HCT116 (cell line): Measurements from ENCODE around the gene ANTKMT. TPM values are rescaled to one million over a fixed set of nuclear protein-coding genes. Genes with fewer than 3 reads are reported as not detected.

Experiments
- ATAC-seq: fragments of 200-7000 bp; cut with Tn5 transposase; 2 replicates; pipeline ENCODE4 v1.9.1; 2020; ENCODE audit warnings: mild to moderate bottlenecking, moderate library complexity
- BruUV-seq: library from RNA; stranded (reverse); fragments of 400-500 nt; replicated peaks from 2 replicates; lab custom pipeline; 2021; lab: Mats Ljungman, UMichigan
- CTCF ChIA-PET: fragments of 300-600 bp; sonication (Branson Sonifier 250); formaldehyde crosslinking; loops from one replicate; lab custom pipeline; 2021; ENCODE audit warnings: antibody characterized with exemption; lab: Charles Lee
- POLR2A ChIA-PET: fragments of 300-600, 350-600 bp; sonication (Branson Sonifier 250); formaldehyde crosslinking; loops from one replicate; lab custom pipeline; 2021; ENCODE audit warnings: antibody characterized with exemption; lab: Charles Lee
- RAD21 ChIA-PET, 2 experiments: fragments of 300-600 bp; sonication (Branson Sonifier 250); formaldehyde crosslinking; loops; one replicate each; lab custom pipeline; 2023; ENCODE audit warnings: low total read pairs in 2 of 2; ENCODE audit not compliant: uncharacterized antibody in 2 of 2, unreplicated experiment in 2 of 2, low non-redundant PET in 1 of 2; lab: Charles Lee
- DNase-seq: peaks from one replicate; pipeline ENCODE4 v3.0.0-alpha.2; 2010; ENCODE audit warnings: low read depth, low spot score
- H2AFZ ChIP-seq: fragments of 200-600 bp; shearing (Covaris generic), sonication (generic); 2 replicates; pipeline ENCODE4 v1.6.1; 2017; ENCODE audit warnings: low read depth, mixed run types, mixed read lengths, antibody characterized with exemption, low read length; ENCODE audit not compliant: poor library complexity, severe bottlenecking
- H3K27ac ChIP-seq: 2 replicates; pipeline ENCODE4 v1.5.1; 2012; ENCODE audit warnings: low read depth, low read length
- H3K27me3 ChIP-seq: fragments of 200-600 bp; sonication (generic); 2 replicates; pipeline ENCODE4 v1.6.1; 2016; ENCODE audit warnings: mixed run types, low read length, mixed read lengths; ENCODE audit not compliant: insufficient read depth
- H3K36me3 ChIP-seq, 2 experiments: fragments of 200-500 bp in 1 of 2; fragments of 200-600 bp in 1 of 2; sonication (Bioruptor generic) in 1 of 2; sonication (generic) in 1 of 2; 2 replicates each; pipeline versions ENCODE4 v1.5.1 to v1.6.1; 2014 to 2016; ENCODE audit warnings: low read length in 2 of 2, inconsistent platforms in 1 of 2, mixed read lengths in 1 of 2, mixed run types in 1 of 2; ENCODE audit not compliant: insufficient read depth in 2 of 2, control insufficient read depth in 1 of 2
- H3K4me1 ChIP-seq, 2 experiments: fragments of 200-600 bp in 1 of 2; sonication (generic) in 1 of 2; 2 replicates each; pipeline versions ENCODE4 v1.5.1 to v1.6.1; 2012 to 2017; ENCODE audit warnings: low read length in 2 of 2, inconsistent platforms in 1 of 2, mild to moderate bottlenecking in 1 of 2, mixed read lengths in 1 of 2, mixed run types in 1 of 2, moderate library complexity in 1 of 2; ENCODE audit not compliant: insufficient read depth in 2 of 2, control insufficient read depth in 1 of 2
- H3K4me2 ChIP-seq: fragments of 200-600 bp; sonication (generic); 2 replicates; pipeline ENCODE4 v1.6.1; 2017; ENCODE audit warnings: mixed run types, low read length, mixed read lengths
- H3K4me3 ChIP-seq, 2 experiments: fragments of 200-600 bp in 1 of 2; sonication (generic) in 1 of 2; replicated peaks in 1 of 2; 2 replicates each; pipeline ENCODE4 v1.5.1; 2011 to 2016; ENCODE audit warnings: low read length in 2 of 2, control low read depth in 1 of 2, low read depth in 1 of 2, mild to moderate bottlenecking in 1 of 2, mixed read lengths in 1 of 2, mixed run types in 1 of 2
- H3K79me2 ChIP-seq: fragments of 200-600 bp; sonication (generic); 2 replicates; pipeline ENCODE4 v1.6.1; 2017; ENCODE audit warnings: mild to moderate bottlenecking, mixed run types, low read length, moderate library complexity, mixed read lengths; ENCODE audit not compliant: insufficient read depth
- H3K9ac ChIP-seq: fragments of 200-600 bp; sonication (generic); 2 replicates; pipeline ENCODE4 v1.6.1; 2016; ENCODE audit warnings: low read length, mixed read lengths
- H3K9me2 ChIP-seq: fragments of 200-600 bp; sonication (generic), shearing (Covaris generic); 2 replicates; pipeline ENCODE4 v1.6.1; 2017; ENCODE audit warnings: mixed run types, mild to moderate bottlenecking, moderate library complexity; ENCODE audit not compliant: insufficient read depth
- H3K9me3 ChIP-seq, 2 experiments: fragments of 200-500 bp in 1 of 2; fragments of 200-600 bp in 1 of 2; sonication (Bioruptor generic) in 1 of 2; sonication (generic) in 1 of 2; 2 replicates each; pipeline ENCODE4 v1.6.1; 2014 to 2017; ENCODE audit warnings: low read length in 2 of 2, mixed read lengths in 2 of 2, inconsistent platforms in 1 of 2, low read depth in 1 of 2, mild to moderate bottlenecking in 1 of 2, mixed run types in 1 of 2, moderate library complexity in 1 of 2; ENCODE audit not compliant: control insufficient read depth in 1 of 2, insufficient read depth in 1 of 2
- H4K20me1 ChIP-seq: fragments of 200-600 bp; sonication (generic), shearing (Covaris generic); 2 replicates; pipeline ENCODE4 v1.6.1; 2017; ENCODE audit warnings: mixed run types, mild to moderate bottlenecking, moderate library complexity; ENCODE audit not compliant: insufficient read depth
- SRF ChIP-seq: IDR thresholded peaks from 2 replicates; pipeline ENCODE4 v1.6.1; 2012; ENCODE audit warnings: low read depth
- ZNF274 ChIP-seq: fragments of 200-500 bp; sonication (Bioruptor generic); IDR thresholded peaks from 2 replicates; pipeline ENCODE4 v1.6.1; 2014; ENCODE audit warnings: mild to moderate bottlenecking, low read depth, low read length, inconsistent platforms
- intact Hi-C: fragments of 100-400 bp; cut with micrococcal nuclease; formaldehyde crosslinking; loops from 2 replicates; pipeline ENCODE4 v1.10.0; 2022
- total RNA-seq: library from RNA; stranded (reverse); gene quantifications from one replicate; pipeline ENCODE4 v1.2.1, GENCODE V29; 2021; ENCODE audit not compliant: unreplicated experiment

ANTKMT gene
- total RNA-seq, 1 experiment from 2014 or later, result 65.4 TPM

GRCh38 chr16:722835-723633 lies 2.1 kb downstream of the ANTKMT start:
- ATAC-seq (no peak), DNase-seq (no peak)
- Histone ChIP-seq H3K9me2 (no peaks in the 10 kb centered on the region), H3K4me2 (peak overlapping the region; percentile 4; the same call in 1 of the 2 replicates), H3K27ac (no peak overlapping the region), H2AFZ (no peak overlapping the region), H3K79me2 (peaks cover 10% of the 10 kb centered on the region; the same call in 1 of the 2 replicates), H3K4me3 (no peak overlapping the region), H4K20me1 (no peaks in the 10 kb centered on the region), H3K36me3 (no peaks in the 10 kb centered on the region), H3K9ac (no peak overlapping the region), H3K27me3 (no peaks in the 10 kb centered on the region), H3K4me1 (peaks cover 26 to 63% of the 10 kb centered on the region in 2 experiments), H3K9me3 (no peaks in the 10 kb centered on the region)
- intact Hi-C loops, result no loop called here
- BruUV-seq, result no TSS peak
- TF ChIP-seq ZNF274, result no peak
- ChIA-PET RAD21 (no interaction called here), POLR2A (no interaction called here), CTCF (interaction anchor here (0.5 to 2.4 kb wide), 2 partner anchors 11 to 341 kb away, joined by 3 to 10 read pairs; no protein-coding TSS in a partner anchor)

DNA sequence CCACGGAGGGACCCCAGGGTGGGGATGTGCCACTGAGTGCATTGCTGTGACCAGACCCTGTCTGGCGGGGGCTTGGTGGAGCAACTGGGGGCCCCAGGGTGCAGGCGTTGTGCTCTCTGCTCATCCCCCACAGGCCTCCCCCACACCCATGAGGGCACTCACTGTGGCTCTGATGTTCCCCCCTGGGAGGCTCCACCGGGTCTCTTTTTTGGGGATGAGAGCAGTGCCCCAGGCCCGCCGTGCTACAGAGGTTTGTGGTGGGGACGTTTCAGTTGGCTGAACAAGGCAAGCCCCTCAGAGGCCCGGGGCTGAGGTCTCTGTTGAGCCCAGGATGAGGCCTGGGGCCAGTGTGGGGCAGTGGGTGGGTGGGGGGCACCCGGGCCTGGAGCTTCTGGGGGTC lies 2.7 kb downstream of the ANTKMT start:
- ChIA-PET RAD21 (no interaction called here), POLR2A (no interaction called here), CTCF (interaction anchor here (2.4 kb wide), 1 partner anchor 11 kb away, joined by 10 read pairs; no protein-coding TSS in a partner anchor)
- no peaks in the 10 kb centered on the region for H3K27me3 ChIP-seq
- no peak for ATAC-seq
- intact Hi-C loops, result no loop called here
- H3K4me1 ChIP-seq, result peaks cover 23 to 59% of the 10 kb centered on the region in 2 experiments
- no peak overlapping the region for H3K4me2 ChIP-seq
- no peaks in the 10 kb centered on the region for H3K9me3 ChIP-seq
- no peak overlapping the region for H3K9ac ChIP-seq
- no peak overlapping the region for H3K27ac ChIP-seq
- no TSS peak for BruUV-seq
- no peaks in the 10 kb centered on the region for H3K36me3 ChIP-seq
- peaks cover 13% of the 10 kb centered on the region; the same call in 1 of the 2 replicates for H3K79me2 ChIP-seq
- DNase-seq, result no peak
- H2AFZ ChIP-seq, result no peak overlapping the region
- TF ChIP-seq SRF, result no peak
- H3K9me2 ChIP-seq, result no peaks in the 10 kb centered on the region
- H4K20me1 ChIP-seq, result no peaks in the 10 kb centered on the region
- H3K4me3 ChIP-seq, result no peak overlapping the region
